Measurements from ENCODE around the gene AQP2. TPM values are rescaled to one million over a fixed set of nuclear protein-coding genes. Genes with fewer than 3 reads are reported as not detected.

AQP2 gene
- total RNA-seq, 1 donor from 2014 or later: not detected

- peaks cover 36% of the 10 kb centered on the region for H3K27me3 Mint-ChIP-seq (ENCODE audit: low read depth)
- peaks cover 27% of the 10 kb centered on the region for H3K4me1 Mint-ChIP-seq
- no peak for TF ChIP-seq CTCF (conservative IDR thresholded peaks at IDR 0.05)
- no peaks in the 10 kb centered on the region for H3K9me3 Mint-ChIP-seq
- peak overlapping the region; percentile 39 for H3K4me3 Mint-ChIP-seq
- H3K36me3 Mint-ChIP-seq (ENCODE audit: low read depth): no peaks in the 10 kb centered on the region
- DNase-seq (ENCODE audit: low read depth, low spot score): peak; percentile 19
- H3K27ac Mint-ChIP-seq (ENCODE audit: unreplicated experiment): no peak overlapping the region
Observed at GRCh38 chr12:49959685-49960473, 9.3 kb downstream of the AQP2 start.

- peak overlapping the region; percentile 39 for H3K4me3 Mint-ChIP-seq
- TF ChIP-seq CTCF (conservative IDR thresholded peaks at IDR 0.05): no peak
- no peaks in the 10 kb centered on the region for H3K9me3 Mint-ChIP-seq
- peaks cover 27% of the 10 kb centered on the region for H3K4me1 Mint-ChIP-seq
- no peaks in the 10 kb centered on the region for H3K36me3 Mint-ChIP-seq (ENCODE audit: low read depth)
- peaks cover 37% of the 10 kb centered on the region for H3K27me3 Mint-ChIP-seq (ENCODE audit: low read depth)
- DNase-seq (ENCODE audit: low read depth, low spot score): no peak
- no peak overlapping the region for H3K27ac Mint-ChIP-seq (ENCODE audit: unreplicated experiment)
Observed at GRCh38 chr12:49960474-49961110, 10.1 kb downstream of the AQP2 start.

GRCh38 chr12:49961111-49961922 lies 10.8 kb downstream of the AQP2 start, which contains the start of gene AQP5:
TSS of gene AQP5 (plus strand) at chr12:49961872. CDS start at chr12:49962018, 146 bp downstream.
- H3K4me3 Mint-ChIP-seq: peak within 1 kb of the TSS; percentile 47
- TF ChIP-seq CTCF (conservative IDR thresholded peaks at IDR 0.05): no peak
- H3K27ac Mint-ChIP-seq (ENCODE audit: unreplicated experiment): no peak within 1 kb of the TSS
- H3K4me1 Mint-ChIP-seq: peaks cover 27% of the 10 kb centered on the region
- DNase-seq (ENCODE audit: low read depth, low spot score): no peak
- H3K27me3 Mint-ChIP-seq (ENCODE audit: low read depth): peaks cover 41% of the 10 kb centered on the region
- no peaks in the 10 kb centered on the region for H3K36me3 Mint-ChIP-seq (ENCODE audit: low read depth)
- H3K9me3 Mint-ChIP-seq: no peaks in the 10 kb centered on the region

GRCh38 chr12:49961993-49962764 lies 11.6 kb downstream of the AQP2 start:
- no peaks in the 10 kb centered on the region for H3K9me3 Mint-ChIP-seq
- peak overlapping the region; percentile 47 for H3K4me3 Mint-ChIP-seq
- peaks cover 48% of the 10 kb centered on the region for H3K27me3 Mint-ChIP-seq (ENCODE audit: low read depth)
- H3K36me3 Mint-ChIP-seq (ENCODE audit: low read depth): no peaks in the 10 kb centered on the region
- peaks cover 23% of the 10 kb centered on the region for H3K4me1 Mint-ChIP-seq
- TF ChIP-seq CTCF (conservative IDR thresholded peaks at IDR 0.05): no peak
- H3K27ac Mint-ChIP-seq (ENCODE audit: unreplicated experiment): no peak overlapping the region
- no peak for DNase-seq (ENCODE audit: low read depth, low spot score)

All from neural crest cell (in vitro differentiated cells).